Measurements from ENCODE around the gene TAF1C.

Gene TAF1C

GRCh38 chr16:84228256-84228838 is 41.5 kb upstream of the TAF1C start:
- no peak for TF ChIP-seq CTCF (conservative IDR thresholded peaks at IDR 0.05)
- no peak overlapping the region for H3K27ac ChIP-seq

GRCh38 chr16:84227548-84227947 is 40.7 kb upstream of the TAF1C start:
- no peak for TF ChIP-seq CTCF (conservative IDR thresholded peaks at IDR 0.05)
- no peak overlapping the region for H3K27ac ChIP-seq

GRCh38 chr16:84226026-84226425 is 39.2 kb upstream of the TAF1C start:
- H3K27ac ChIP-seq, result no peak overlapping the region
- no peak for TF ChIP-seq CTCF (conservative IDR thresholded peaks at IDR 0.05)

GRCh38 chr16:84225571-84225970 is 38.7 kb upstream of the TAF1C start:
- H3K27ac ChIP-seq, result no peak overlapping the region
- TF ChIP-seq CTCF (conservative IDR thresholded peaks at IDR 0.05), result no peak

GRCh38 chr16:84225126-84225525 is 38.3 kb upstream of the TAF1C start:
- no peak for TF ChIP-seq CTCF (conservative IDR thresholded peaks at IDR 0.05)
- no peak overlapping the region for H3K27ac ChIP-seq

- H3K27ac ChIP-seq, result no peak overlapping the region
- TF ChIP-seq CTCF (conservative IDR thresholded peaks at IDR 0.05), result no peak
Observed at GRCh38 chr16:84224554-84224953, 37.7 kb upstream of the TAF1C start.

GRCh38 chr16:84223456-84223855 is 36.6 kb upstream of the TAF1C start:
- TF ChIP-seq CTCF (conservative IDR thresholded peaks at IDR 0.05), result no peak

More at GRCh38 chr16:84223456-84223855, 36.6 kb upstream of the TAF1C start:
- no peak overlapping the region for H3K27ac ChIP-seq

Data from VCaP (cell line).